Right lobe of liver (tissue), 6 donors: ENCODE data around the gene COLEC11. TPM values are rescaled to one million over a fixed set of nuclear protein-coding genes. Genes with fewer than 3 reads are reported as not detected.
"Not testable (repeated sequence)": the region's sequence is repeated elsewhere in the genome, so short reads cannot be mapped to it uniquely, and the experiment has no call there.

ENCODE experiments used
- ATAC-seq, 4 donors: fragments of 200-7000 bp; cut with Tn5 transposase; one replicate each; pipeline ENCODE4 v1.9.1; 2020; ENCODE audit warnings: mild to moderate bottlenecking in 4 of 4, moderate library complexity in 4 of 4
- DNase-seq, 3 donors: peaks; one replicate each; pipeline ENCODE4 v3.0.0-alpha.2; 2020
- H3K27ac ChIP-seq, 3 donors: fragments of 200-600 bp; one replicate each; pipeline ENCODE4 v1.8.0; 2022
- H3K27me3 ChIP-seq, 2 donors: fragments of 200-600 bp; one replicate each; pipeline ENCODE4 v1.8.0; 2022
- H3K36me3 ChIP-seq, 4 donors: fragments of 200-600 bp; sonication (generic) in 1 of 4; one replicate each; pipeline versions ENCODE4 v1.5.1 to v1.8.0; 2017 to 2022; ENCODE audit warnings: control low read depth in 1 of 4
- H3K4me1 ChIP-seq, 4 donors: fragments of 200-600 bp; sonication (generic) in 1 of 4; one replicate each; pipeline versions ENCODE4 v1.5.1 to v1.8.0; 2017 to 2022; ENCODE audit warnings: control low read depth in 1 of 4
- H3K4me3 ChIP-seq, 3 donors: fragments of 200-600 bp; one replicate each; pipeline ENCODE4 v1.8.0; 2022
- H3K9me3 ChIP-seq, 4 donors: fragments of 200-600 bp; sonication (generic) in 1 of 4; one replicate each; pipeline versions ENCODE4 v1.5.1 to v1.8.0; 2017 to 2022; ENCODE audit warnings: control low read depth in 1 of 4
- POLR2A ChIP-seq: fragments of 450-650 bp; IDR thresholded peaks from one replicate; pipeline ENCODE4 v1.6.1; 2017; ENCODE audit warnings: antibody characterized with exemption, mild to moderate bottlenecking
- WGBS: methylation state at CpG from one replicate; pipeline ENCODE4 v1.1.6; 2018; ENCODE audit warnings: low coverage, low lambda C conversion rate; ENCODE audit not compliant: insufficient coverage; ENCODE audit errors: missing lambda C conversion rate; 5-methylcytosine and 5-hydroxymethylcytosine counted together
- intact Hi-C, 2 donors: fragments of 100-400 bp; cut with DNase I; formaldehyde crosslinking; loops; one replicate each; pipeline versions ENCODE4 v1.11.2 to v1.14.1; 2022
- total RNA-seq, 6 experiments: library from RNA; depleted of rRNA in 2 of 6; stranded (reverse); fragments of >200 nt in 2 of 6; fragmentation: NEBNext Ultra II Directional in 3 of 6; extraction: Animal tissue kit (Norgen Biotek cat#: 25700) in 3 of 6; gene quantifications; one replicate each; pipeline versions ENCODE4 v1.1.0 to v1.2.4, GENCODE V29; 2016 to 2023
- TF ChIP-seq, protein P1 (sequence below), 4 donors: fragments of 200-600 bp in 3 of 4; fragments of 450-650 bp in 1 of 4; IDR thresholded peaks; one replicate each; pipeline versions ENCODE4 v1.5.1 to v1.8.0; 2016 to 2022; ENCODE audit warnings: antibody characterized with exemption in 4 of 4, mild to moderate bottlenecking in 2 of 4
- donor health status: DM: no; HTN: yes; CAD: no.
- donor health status: DM: no; HTN: no; CAD: no.
- donor health status: DM: no; HTN: no; CAD: no.
- donor health status: DM: no; HTN: yes; CAD: no.
- donor health status: DM: no; HTN: yes; CAD: no.

COLEC11 gene
- total RNA-seq, 6 experiments from 2014 or later, result 25.2 to 58.6 (median 41.1) TPM

DNA sequence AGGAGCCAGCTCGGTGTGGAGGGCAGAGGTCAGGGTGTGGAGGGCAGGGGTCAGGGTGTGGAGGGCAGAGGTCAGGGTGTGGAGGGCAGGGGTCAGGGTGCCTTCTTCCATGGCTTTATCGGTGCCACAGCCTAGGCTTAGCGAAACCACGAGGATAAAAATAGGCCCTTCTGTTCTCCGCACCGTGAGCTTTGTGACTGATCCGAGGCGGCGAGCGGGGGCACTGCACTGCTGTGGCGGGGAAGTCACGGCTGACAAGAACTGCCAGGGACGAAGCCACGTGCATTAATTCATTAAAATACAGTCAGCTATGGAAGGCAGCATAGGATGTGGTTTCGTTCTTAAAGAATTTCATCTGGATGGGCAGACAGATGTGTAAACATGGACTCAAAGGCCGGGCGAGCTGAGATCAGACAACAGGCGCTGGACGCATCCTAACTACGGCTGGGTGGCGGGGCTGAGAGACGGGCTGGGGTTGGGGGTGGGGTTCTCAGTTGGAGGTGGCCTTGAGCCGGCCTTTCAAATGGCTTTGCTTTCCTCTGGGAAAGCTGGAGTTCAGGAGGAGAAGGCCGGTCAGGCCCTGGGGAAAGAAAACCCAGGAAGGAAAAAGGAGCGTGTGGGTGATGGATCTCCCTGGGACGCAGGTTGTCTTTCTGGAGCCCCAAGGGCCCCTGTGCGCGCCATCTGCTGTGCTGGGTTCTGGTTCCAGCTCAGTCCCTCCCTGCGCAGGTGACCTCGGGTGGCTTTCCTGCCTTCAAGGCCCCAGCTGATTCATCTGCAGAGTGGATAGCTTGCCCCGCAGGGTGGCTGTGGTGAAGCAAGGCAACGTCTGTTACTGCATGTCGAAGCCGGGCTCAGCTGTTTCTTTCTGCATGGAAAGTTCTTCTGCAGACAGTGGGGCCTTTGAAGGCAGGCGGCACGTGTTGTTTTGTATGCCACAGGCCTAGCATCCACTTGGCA, 62.1 kb downstream of the COLEC11 start:
- H3K4me1 ChIP-seq, result no peaks in the 10 kb centered on the region
- DNase-seq (no peak), ATAC-seq (peak in 1 of 4 donors; percentile 34)
- 64% methylated on average over 19 of the region's 36 CpGs for WGBS
- no peaks in the 10 kb centered on the region for H3K9me3 ChIP-seq
- H3K36me3 ChIP-seq, result no peaks in the 10 kb centered on the region
- TF ChIP-seq POLR2A, result no peak
- TF ChIP-seq, protein P1, sequence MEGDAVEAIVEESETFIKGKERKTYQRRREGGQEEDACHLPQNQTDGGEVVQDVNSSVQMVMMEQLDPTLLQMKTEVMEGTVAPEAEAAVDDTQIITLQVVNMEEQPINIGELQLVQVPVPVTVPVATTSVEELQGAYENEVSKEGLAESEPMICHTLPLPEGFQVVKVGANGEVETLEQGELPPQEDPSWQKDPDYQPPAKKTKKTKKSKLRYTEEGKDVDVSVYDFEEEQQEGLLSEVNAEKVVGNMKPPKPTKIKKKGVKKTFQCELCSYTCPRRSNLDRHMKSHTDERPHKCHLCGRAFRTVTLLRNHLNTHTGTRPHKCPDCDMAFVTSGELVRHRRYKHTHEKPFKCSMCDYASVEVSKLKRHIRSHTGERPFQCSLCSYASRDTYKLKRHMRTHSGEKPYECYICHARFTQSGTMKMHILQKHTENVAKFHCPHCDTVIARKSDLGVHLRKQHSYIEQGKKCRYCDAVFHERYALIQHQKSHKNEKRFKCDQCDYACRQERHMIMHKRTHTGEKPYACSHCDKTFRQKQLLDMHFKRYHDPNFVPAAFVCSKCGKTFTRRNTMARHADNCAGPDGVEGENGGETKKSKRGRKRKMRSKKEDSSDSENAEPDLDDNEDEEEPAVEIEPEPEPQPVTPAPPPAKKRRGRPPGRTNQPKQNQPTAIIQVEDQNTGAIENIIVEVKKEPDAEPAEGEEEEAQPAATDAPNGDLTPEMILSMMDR (IDR thresholded peaks at IDR 0.05), result no peak
- H3K4me3 ChIP-seq, result no peak overlapping the region
- H3K27ac ChIP-seq, result no peak overlapping the region
- intact Hi-C loops, result no loop called here
- no peaks in the 10 kb centered on the region for H3K27me3 ChIP-seq

DNA sequence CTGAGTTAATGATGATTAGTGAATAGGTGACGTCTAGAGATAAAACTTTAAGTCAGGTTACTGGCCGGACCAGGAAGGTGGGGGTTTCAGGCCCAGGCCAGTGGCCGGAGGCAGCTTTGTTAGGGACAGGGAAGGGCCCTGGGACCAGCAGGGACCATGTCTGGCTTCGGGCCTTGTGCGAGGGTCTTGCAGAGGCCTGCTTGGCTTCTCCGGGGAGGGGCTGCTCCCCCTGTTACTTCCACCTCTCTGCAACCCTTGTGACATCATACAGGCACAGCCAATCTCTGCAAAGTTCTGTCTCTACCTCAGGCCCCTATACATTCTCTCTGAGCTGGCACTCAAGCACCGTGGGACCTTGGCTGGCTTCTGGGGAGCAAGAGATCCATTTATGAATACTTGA, 63.0 kb downstream of the COLEC11 start, which contains the start of gene ALLC:
TSS of gene ALLC (plus strand) at position 320 of the 400 bp plus-strand sequence. CDS start 12,958 bp downstream, outside the sequence.
- TF ChIP-seq, protein P1 (IDR thresholded peaks at IDR 0.05), result no peak
- TF ChIP-seq POLR2A, result no peak
- DNase-seq, result no peak

DNA sequence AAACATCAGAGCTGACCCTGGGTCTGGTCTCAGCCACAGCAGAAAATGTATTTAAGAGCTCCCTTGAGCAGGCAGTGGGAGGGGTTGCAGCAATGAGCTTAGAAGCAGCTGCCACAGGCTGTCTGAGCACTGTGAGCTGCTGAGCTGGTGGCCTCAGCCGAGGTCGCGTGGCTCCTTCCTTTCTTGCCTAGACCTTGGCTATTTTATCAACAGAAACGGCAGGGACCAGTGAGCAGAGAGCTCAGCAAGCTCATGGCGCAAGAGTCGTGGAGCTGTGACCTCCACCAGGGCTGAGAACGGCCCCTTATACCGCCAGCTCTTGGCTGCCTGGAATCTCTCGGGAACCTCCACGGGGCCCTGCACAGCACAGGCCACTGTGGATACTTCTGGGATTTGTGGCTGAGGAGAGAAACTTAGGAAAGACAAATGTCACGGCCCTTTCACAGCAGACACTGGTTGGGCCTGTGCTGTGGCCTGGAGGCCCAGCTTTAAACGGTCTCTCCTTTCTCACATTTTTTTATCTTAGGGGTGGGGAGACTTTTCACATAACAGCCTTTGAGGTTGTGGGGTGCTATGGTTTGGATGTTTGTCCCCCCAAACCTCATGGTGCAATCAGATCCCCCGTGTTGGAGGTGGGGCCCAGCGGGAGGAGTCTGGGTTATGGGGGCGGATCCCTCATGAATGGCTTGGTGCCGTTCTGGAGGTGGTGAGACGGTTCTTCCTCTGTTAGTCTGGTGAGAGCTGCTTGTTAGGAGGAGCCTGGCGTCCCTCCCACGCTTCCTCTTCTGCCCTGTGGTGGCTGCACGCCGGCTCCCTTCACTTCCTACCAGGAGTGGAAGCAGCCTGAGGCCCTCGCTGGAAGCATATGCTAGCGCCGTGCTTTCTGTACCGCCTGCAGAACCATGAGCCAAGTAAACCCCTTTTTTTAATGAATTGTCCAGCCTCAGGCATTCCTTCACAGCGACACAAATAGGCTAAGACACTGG, 64.8 kb downstream of the COLEC11 start:
- no peaks in the 10 kb centered on the region for H3K36me3 ChIP-seq
- 73% methylated on average over 8 of the region's 26 CpGs for WGBS
- no peaks in the 10 kb centered on the region for H3K9me3 ChIP-seq
- H3K27ac ChIP-seq, result no peak overlapping the region
- TF ChIP-seq, protein P1 (IDR thresholded peaks at IDR 0.05), result no peak
- TF ChIP-seq POLR2A, result no peak
- no peaks in the 10 kb centered on the region for H3K27me3 ChIP-seq
- ATAC-seq (peak in 3 of 4 donors; percentile 27 to 41 (median 31)), DNase-seq (no peak)
- H3K4me3 ChIP-seq, result no peak overlapping the region
- intact Hi-C loops, result no loop called here
- H3K4me1 ChIP-seq, result no peaks in the 10 kb centered on the region

More for the DNA sequence above, 63.0 kb downstream of the COLEC11 start, which contains the start of gene ALLC:
- H3K4me3 ChIP-seq, result no peak within 1 kb of the TSS
- no peaks in the 10 kb centered on the region for H3K36me3 ChIP-seq
- H3K9me3 ChIP-seq, result no peaks in the 10 kb centered on the region
- H3K27ac ChIP-seq, result no peak within 1 kb of the TSS
- no peaks in the 10 kb centered on the region for H3K27me3 ChIP-seq
- no peaks in the 10 kb centered on the region for H3K4me1 ChIP-seq
- intact Hi-C loops, result no loop called here
- 88% methylated on average over 1 of the region's 7 CpGs for WGBS
- ATAC-seq, result no peak

DNA sequence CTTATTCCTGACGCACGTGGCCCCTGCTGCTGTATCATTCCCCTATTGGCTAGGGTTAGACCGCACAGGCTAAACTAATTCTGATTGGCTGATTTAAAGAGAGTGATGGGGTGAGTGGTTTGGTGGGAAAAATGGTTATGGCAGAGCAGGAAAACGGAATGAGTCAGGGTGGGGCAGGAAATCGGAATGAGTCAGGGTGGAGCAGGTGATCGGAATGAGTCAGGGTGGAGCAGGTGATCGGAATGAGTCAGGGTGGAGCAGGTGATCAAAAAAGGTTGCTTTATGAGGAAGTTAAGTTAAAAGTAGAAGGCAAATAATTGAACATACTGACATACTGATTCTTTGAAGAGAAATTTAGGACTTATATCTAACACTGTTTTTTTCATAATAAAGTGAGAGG, 65.7 kb downstream of the COLEC11 start:
- ATAC-seq, intact Hi-C loops, H3K27ac ChIP-seq, DNase-seq, H3K9me3 ChIP-seq, H3K27me3 ChIP-seq, H3K36me3 ChIP-seq, H3K4me1 ChIP-seq, H3K4me3 ChIP-seq: not testable (repeated sequence)
- WGBS, result 73% methylated on average over 6 of the region's 7 CpGs
